ENCODE results near the gene SLC35B2.
"Not testable (repeated sequence)": the region's sequence is repeated elsewhere in the genome, so short reads cannot be mapped to it uniquely, and the experiment has no call there.

The SLC35B2 gene

DNA sequence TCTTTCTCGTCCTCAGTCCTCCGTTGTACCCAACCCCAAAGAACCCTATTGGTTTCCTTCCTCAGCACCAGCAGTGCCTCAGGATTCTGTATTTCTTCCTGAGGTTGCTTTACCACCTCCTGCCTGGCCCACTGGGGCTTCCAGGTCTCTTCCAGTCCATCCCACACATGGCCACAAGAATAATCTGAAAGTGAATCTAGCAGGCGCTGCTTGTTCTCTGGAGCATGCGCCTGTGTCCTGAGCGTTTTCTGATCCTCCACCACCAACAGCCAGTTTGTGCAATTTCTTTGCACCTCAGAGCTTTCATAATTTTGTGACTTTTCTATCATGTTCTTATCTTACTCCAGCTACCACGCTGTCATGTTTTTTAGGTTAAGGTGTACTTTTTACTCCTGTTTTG, 22.1 kb downstream of the SLC35B2 start:
- DNase-seq (ENCODE audit: low read depth) = no peak

DNA sequence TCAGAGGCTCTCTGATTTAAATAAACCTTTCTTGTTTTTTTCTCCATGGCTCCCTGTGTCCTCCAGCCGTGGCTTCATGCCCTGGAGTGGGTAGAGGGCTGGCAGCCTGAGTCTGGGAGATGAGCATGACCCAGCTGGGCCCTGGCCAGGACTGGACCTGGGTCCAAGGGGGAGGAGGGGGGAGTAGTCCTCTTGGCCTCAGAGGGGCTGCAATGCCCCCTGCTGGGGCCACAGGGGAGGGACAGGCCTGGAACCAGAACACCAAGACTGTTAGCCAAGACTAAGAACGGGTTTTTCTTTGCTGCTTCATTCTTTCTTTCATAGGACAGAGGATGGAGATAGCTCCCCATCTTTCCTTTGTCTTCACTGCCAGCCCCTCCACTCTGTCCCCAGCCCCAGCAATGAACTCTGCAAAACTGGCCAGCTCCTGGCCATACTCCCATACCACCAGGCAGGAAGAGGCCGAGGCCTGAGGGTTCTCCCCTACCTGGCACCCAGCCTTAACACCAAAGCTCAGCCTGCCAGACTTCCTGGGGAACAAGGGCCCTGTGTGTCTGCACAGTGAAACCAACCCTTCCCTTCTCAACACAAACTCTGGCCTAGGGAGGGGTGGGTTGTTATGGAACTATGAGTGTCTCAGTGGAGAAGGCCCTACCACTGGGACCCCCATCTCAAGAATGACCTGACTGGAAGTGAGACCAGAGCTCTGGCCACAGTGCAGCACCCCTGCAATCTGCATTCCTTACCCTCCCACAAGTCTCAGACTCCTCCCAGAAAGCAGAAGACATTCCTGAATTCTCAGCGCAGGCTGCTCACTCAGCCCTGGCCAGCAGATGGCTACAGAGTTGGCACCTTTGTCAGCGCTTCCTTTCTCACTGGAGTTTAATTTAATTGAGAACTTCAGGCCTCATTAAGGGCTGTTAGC, 23.0 kb downstream of the SLC35B2 start:
- no peak for DNase-seq (ENCODE audit: low read depth)

DNA sequence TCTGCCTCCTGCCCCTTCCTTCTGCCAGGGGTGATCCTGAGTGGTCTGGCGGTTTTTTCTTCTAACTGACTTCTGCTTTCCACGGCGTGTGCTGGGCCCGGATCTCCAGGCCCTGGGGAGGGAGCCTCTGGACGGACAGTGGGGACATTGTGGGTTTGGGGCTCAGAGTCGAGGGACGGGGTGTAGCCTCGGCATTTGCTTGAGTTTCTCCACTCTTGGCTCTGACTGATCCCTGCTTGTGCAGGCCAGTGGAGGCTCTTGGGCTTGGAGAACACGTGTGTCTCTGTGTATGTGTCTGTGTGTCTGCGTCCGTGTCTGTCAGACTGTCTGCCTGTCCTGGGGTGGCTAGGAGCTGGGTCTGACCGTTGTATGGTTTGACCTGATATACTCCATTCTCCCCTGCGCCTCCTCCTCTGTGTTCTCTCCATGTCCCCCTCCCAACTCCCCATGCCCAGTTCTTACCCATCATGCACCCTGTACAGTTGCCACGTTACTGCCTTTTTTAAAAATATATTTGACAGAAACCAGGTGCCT, 23.7 kb downstream of the SLC35B2 start:
- no peak for DNase-seq (ENCODE audit: low read depth)

DNA sequence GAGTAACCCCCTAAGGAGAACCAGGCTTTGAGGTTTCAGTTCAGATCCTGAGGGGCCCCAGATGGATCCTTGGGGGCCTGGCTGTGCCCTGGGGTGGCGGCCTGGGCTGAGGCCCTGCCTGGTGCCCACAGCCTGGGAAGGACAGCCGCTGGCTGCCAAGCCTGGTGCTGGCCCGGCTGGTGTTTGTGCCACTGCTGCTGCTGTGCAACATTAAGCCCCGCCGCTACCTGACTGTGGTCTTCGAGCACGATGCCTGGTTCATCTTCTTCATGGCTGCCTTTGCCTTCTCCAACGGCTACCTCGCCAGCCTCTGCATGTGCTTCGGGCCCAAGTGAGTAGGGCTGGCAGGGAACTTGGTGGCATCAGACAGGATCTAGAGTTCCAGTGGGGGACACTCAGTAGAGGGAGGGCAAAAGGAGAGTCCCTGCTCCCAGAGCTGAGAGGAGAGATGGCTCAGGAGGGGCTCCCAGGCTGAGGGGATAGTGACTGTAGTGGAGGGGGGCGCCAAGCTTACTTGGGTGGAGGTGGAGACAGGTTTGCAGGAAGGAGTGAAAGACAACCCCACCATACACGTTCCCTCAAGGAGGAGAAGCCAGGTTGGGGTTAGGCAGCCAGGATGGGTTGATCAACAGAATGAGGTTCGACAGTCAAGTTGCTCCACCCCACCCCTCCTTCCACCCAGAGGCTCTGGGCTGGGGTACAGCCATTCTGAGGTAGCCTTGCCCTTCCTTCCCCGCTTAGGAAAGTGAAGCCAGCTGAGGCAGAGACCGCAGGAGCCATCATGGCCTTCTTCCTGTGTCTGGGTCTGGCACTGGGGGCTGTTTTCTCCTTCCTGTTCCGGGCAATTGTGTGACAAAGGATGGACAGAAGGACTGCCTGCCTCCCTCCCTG, 24.4 kb downstream of the SLC35B2 start:
- DNase-seq (ENCODE audit: low read depth) = no peak

- not testable (repeated sequence) for DNase-seq (ENCODE audit: low read depth)
These were observed 25.9 kb downstream of the SLC35B2 start for GRCh38 chr6:44231426-44231825.

GRCh38 chr6:44230034-44230675, 27.2 kb downstream of the SLC35B2 start:
- DNase-seq (ENCODE audit: low read depth) = no peak

GRCh38 chr6:44229376-44230033, 27.8 kb downstream of the SLC35B2 start:
- DNase-seq (ENCODE audit: low read depth) = no peak

DNA sequence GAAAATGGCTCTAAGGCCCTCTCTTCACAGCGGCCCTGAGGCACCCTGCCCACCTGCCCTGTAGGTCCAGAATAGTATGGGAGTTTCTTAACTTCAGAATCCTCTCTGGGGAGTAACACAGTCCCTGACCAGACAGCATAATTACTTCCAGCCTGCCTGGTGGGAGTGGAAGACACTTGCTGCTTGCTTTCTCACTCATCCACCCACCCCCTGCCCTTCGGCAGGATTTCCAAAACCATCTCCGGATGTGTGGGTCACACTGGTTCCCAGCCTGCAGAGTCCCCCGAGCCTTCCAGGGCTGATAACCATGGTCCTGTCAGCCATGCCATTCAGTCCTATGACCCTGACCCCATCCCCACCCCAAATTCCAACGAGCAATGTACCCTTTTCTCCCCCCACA, 28.5 kb downstream of the SLC35B2 start:
- no peak for DNase-seq (ENCODE audit: low read depth)

- no peak for DNase-seq (ENCODE audit: low read depth)
These were observed 28.9 kb downstream of the SLC35B2 start for GRCh38 chr6:44228433-44228832.

DNA sequence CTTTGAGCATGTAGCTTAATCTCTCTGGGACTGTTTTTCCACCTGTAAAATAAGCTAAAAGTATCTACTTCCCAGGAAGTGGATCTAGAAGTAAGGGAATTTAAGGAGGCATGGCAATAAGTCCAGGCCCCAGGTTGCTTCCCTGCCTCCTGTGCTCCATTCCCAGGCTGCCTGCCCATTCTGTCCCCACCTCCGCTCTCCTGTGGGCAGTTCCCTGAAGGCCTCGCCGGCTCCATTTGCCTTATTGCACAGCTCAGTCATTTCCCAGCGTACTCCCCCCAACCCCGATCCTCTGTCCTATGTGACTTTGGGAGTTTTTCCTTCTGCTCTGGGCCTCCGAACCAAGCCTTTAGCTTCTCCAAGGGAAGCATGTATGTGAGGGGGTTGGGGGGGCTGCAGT, 29.3 kb downstream of the SLC35B2 start:
- DNase-seq (ENCODE audit: low read depth) = no peak

- DNase-seq (ENCODE audit: low read depth) = no peak
These were observed 30.1 kb downstream of the SLC35B2 start for GRCh38 chr6:44227148-44227793.

- no peak for DNase-seq (ENCODE audit: low read depth)
These were observed 30.8 kb downstream of the SLC35B2 start for GRCh38 chr6:44226368-44227147.

DNA sequence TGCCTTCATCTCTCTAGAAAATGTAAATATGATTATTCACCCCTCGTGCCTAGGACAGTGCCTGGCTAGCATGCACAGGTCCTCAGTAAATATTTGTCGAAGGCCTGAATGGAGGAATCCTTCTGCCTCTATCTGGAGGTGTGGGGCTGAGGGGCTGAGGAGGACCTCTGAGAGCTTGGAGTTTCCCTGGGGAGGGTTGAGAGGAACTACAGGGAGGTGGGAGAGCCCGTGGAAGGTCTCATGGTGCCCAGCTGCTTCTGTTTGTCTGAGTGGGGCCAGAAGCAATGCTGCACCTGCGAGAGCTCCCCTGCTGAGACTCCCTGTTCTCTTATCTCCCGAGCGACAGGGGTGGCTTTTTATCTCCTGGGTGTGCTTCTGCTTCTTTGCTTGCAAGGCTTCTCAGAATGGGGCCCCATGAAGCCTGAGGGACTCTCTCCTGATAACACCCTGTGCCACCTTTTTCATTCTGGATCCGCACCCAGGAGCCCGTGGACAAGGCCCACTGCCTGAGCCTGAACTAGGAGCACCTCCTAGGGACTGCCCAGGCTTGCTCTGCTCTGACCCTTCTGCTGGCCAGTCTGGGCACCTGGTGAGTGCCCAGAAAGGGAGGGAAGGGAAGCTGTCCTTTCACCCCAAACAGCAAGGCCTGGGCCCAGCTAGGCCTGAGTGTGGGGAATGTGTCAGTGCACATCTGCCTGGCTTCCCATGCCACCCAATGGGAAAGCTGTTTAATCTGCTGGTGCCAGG, 31.6 kb downstream of the SLC35B2 start:
- DNase-seq (ENCODE audit: low read depth) = no peak

- no peak for DNase-seq (ENCODE audit: low read depth)
These were observed 32.4 kb downstream of the SLC35B2 start for GRCh38 chr6:44224965-44225305.

GRCh38 chr6:44224029-44224964, 33.0 kb downstream of the SLC35B2 start:
- DNase-seq (ENCODE audit: low read depth) = no peak

- DNase-seq (ENCODE audit: low read depth) = no peak
These were observed 33.9 kb downstream of the SLC35B2 start, which contains the start of gene SLC29A1 for GRCh38 chr6:44223319-44224028. TSS of gene SLC29A1 (plus strand) at chr6:44223595. CDS start at chr6:44227314, 3,719 bp downstream.

DNA sequence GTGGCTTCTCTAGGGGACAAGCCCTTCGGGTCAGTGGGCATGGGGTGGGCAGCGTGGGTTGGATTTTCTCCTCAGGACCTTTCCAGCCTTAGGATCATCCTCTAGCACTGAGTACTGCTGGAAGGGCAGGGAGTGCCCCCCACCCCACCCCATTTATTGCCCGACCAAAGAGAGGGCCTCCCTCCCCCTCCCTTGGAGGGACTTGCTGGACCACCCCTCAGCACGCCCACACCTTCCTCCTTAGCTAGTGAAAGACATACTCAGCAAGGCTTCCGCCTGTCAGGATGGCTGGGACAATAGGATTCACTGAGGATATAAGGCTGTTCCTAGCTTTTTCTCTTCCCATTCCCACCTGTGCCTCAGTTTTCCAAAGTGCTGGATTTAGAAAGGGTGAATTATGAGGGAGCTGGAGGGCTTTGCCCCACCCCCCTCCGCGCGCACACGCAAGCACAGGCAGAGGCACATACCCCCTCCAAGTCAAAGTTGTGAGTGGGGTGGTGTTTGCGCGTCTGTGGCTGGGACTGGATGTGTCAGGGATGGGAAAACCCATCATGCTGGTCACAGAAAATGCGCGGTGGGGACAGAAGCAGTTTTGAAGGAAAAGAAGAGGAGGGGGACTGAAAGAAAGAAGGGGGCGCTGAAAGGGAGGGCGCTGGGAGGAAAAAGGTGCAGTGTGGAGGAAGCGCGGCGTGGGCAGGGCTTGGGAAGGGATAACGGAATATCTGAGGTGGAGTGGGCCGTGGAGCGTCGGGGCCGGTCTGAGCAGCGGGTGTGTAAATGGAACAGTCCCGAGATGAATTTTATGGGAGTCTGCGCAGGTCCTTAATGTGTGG, 34.6 kb downstream of the SLC35B2 start:
- no peak for DNase-seq (ENCODE audit: low read depth)
